Mucosa of gallbladder (tissue), 1 donor: ENCODE measurements around the gene DGKI. TPM values are rescaled to one million over a fixed set of nuclear protein-coding genes. Genes with fewer than 3 reads are reported as not detected.
A peak's percentile ranks its signal among the peaks of the same experiment; 100 is the strongest.
"Not testable (repeated sequence)": the region's sequence is repeated elsewhere in the genome, so short reads cannot be mapped to it uniquely, and the experiment has no call there.

Source experiments
- DNase-seq: peaks from one replicate; pipeline ENCODE4 v3.0.0-alpha.2; 2020; ENCODE audit warnings: low spot score
- total RNA-seq: library from RNA; stranded (reverse); gene quantifications from one replicate; pipeline ENCODE4 v1.2.1, GENCODE V29; 2021
- donor health status: DM: no; HTN: no; CAD: no.

DGKI gene
- total RNA-seq, 1 donor from 2014 or later: 3.1 TPM

GRCh38 chr7:137835486-137836112, 11.2 kb downstream of the DGKI start:
- DNase-seq: no peak

DNA sequence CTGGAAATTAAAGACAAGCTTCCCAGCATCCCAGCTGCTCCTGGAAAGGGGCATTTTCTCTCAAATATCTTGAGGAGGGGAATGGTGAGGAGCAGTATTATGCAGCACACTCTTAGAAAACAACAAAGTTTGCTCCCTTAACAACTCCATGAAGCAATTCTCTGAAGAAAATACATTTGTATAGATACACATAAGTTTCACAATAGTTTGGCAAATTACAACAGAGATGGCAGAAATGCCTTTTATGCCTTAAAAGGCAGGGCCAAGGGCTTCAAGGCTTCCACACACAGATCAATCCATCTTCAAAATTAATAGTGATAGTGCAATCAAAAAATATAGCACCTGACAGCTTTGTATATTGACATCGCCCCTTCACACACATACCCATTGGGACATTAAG, 12.2 kb downstream of the DGKI start:
- DNase-seq: no peak

DNA sequence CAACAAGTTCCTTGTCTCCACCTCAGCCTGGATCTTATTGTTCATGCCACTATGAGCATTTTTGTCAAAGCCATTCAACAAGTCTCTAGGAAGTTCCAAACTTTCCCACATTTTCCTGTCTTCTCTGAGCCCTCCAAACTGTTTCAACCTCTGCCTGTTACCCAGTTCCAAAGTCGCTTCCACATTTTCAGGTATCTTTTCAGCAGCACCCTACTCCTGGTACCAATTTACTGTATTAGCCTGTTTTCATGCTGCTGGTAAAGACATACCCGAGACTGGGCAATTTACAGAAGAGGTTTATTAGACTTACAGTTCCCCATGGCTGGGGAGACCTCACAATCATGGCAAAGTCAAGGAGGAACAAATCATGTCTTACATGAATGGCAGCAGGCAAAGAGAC, 13.8 kb downstream of the DGKI start:
- DNase-seq: not testable (repeated sequence)

DNA sequence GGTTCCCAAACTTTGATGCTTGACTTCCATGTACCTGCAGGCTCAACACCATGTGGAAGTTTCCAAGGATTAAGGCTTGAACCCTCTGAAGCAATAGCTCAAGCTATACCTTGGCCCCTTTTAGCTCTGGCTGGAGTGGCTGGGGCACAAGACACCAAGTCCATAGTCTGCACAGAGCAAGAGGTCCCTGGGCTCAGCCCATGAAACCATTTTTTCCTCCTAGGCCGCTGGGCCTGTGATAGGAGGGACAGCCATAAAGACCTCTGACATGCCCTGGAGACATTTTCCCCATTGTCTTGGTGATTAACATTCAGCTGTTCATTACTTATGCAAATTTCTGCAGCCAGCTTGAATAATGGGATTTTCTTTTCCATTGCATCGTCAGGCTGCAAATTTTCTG, 14.4 kb downstream of the DGKI start:
- DNase-seq: no peak

DNA sequence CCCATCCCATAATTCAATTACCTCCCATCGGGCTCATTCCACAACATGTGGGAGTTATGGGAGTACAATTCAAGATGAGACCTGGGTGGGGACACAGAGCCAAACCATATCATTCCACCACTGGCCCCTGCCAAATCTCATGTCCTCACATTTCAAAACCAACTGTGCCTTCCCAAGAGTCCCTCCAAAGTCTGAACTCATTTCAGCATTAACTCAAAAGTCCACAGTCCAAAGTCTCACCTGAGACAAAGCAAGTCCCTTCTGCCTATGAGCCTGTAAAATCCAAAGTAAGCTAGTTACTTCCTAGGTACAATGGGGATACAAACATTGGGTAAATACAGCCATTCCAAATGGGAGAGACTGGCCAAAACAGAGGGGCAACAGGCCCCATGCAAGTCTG, 15.2 kb downstream of the DGKI start:
- DNase-seq: not testable (repeated sequence)

- DNase-seq: no peak
These were observed 17.3 kb downstream of the DGKI start for GRCh38 chr7:137829337-137829992.

DNA sequence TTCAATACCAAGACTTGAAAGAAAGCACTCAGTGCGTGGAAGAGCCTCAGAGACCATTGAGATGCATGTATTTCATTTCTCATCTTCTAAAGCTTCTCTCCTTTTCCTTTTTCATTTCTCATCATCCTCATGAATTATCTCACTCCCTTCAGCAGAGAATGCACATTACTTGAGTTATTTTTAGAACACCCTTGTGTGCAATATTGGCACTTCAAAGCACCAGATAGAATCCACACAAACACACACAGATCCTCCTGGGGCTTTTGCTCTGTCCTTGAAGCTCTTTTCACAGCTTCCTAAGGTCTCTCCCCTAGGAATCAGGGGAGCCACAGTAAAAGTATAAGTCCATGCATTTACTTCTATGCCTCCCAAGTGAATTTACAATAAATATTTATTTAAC, 18.3 kb downstream of the DGKI start:
- no peak for DNase-seq

DNA sequence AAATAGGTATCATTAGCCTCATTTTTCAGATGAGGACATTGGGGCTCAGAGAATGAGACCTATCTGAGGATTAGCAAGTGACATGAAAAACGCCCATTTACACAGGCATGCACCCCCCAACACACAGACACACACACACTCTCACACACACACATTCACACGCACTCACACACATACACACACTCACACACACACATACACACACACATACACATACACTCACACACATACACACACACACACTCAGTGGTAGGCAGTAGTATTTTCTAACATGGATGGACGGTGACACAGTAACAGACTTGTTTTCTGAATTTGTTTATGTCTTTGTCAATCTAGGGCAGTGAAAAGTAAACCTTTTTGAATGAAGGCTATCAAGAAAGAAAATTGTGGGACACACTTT, 21.3 kb downstream of the DGKI start:
- DNase-seq: no peak

GRCh38 chr7:137820677-137821420, 25.9 kb downstream of the DGKI start:
- DNase-seq: peak; percentile 24

GRCh38 chr7:137820156-137820555, 26.6 kb downstream of the DGKI start:
- no peak for DNase-seq

- DNase-seq: no peak
These were observed 28.7 kb downstream of the DGKI start for GRCh38 chr7:137818036-137818435.

DNA sequence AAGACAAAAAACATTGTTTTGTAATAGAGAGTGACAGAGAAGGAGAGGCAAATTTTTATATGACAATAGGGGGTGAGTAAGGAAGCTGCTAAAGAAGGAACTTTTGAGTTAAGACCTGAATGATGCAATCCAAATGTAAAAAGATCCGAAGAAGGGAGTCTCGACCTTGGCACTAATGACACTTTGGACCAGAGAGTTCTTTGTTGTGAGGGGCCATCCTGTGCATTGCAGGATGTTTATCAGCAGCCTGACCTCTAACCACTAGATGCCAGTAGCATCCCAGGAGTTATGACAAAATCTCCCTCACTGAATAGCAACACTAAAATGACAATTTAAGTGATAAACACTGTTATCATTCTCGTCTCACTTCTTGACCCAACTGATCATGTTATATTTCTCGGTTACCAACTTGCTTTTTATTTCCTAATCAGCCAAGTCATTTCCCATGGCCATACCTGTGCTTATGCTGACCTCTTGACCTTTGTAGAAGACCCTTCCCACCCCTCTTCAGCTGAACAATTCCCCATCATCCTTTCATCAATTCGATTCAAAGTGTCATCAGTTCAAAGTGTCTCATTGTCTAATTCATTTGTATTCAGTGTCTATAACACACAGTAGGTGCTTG, 30.0 kb downstream of the DGKI start:
- no peak for DNase-seq

GRCh38 chr7:137813541-137813940, 33.2 kb downstream of the DGKI start:
- no peak for DNase-seq

DNA sequence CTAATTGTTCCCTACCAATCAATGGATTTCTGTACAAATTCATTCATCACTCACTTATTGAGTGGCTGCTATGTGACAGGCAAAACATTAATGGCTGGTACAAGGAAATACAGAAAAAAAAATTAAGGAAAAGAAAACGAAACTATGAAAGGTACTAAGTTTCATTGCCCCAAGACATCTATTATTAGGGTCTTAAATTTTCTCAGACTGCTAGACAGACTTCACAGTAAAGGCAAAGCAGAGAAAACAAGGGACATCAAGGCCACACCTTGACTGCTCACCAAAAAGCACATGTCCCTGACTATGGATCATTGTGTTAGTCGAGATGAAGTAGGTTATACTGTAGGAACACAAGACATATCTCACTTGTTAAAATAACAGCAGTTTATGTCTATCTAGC, 36.5 kb downstream of the DGKI start:
- no peak for DNase-seq

- no peak for DNase-seq
These were observed 41.9 kb downstream of the DGKI start for GRCh38 chr7:137804836-137805235.

GRCh38 chr7:137801491-137801890, 45.3 kb downstream of the DGKI start:
- no peak for DNase-seq

DNA sequence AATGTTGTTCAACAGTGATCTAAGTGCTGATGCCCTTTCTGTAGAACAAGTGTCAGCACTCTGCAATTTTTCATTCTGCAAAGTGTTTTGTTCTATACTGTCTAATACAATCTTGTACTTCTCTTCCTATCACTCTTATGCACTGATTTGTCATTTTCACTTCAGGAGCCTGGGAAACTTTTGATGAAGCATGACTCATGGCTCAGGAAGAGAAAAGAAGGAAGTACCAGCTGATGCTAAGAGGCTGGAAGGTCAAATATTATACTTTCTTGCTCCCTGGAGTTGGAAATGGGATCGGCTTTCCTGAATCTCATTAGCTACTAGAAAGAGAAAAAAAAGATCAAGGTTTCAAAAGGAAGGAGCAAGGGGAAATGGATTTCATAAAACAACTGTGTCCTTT, 45.8 kb downstream of the DGKI start:
- no peak for DNase-seq

DNA sequence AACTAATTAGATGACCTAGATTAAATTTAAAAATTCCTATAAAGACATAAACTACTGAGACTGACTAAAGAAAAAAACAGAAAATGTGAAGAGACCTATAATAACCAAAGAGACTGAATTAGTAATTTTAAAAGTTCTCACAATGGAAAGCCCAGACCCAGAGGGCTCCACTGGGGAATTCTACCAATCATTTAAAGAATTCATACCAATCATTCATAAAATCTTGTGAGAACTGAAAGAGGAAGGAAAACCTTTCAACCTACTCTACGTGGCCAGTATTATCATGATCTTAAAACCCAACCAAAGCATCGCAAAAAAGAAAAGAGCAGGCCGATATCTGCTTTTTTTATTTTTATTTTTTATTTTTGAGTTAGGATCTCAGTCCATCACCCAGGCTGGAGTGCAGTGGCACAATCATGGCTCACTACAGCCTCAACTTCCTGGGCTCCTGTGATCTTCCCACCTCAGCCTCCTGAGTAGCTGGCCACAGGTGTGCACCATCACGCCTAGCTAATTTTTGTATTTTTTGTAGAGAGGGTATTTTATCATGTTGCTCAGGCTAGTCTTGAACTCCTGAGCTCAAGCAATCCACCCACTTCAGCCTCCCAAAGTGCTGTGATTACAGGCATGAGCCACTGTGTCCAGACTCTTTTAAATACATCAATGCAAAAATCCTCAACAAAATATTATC, 48.6 kb downstream of the DGKI start:
- DNase-seq: no peak

DNA sequence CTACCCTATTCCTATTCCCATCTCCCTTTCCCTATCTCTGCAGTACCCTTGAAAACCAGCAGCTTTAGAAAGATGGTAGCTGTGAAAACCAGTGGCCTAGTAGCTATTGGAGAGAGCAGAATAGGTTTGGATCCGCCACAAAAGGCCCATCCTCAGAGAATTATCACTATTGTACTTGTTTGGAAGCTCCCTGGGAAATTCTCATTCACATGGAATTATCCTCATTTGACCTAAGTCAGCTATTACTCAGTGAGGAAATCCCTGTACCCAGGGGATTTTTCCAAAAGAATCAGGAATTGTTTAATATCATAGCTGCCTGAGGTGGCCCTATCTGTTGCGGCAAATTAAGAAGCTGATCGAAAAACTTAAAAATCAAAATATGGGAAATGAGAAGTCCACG, 51.6 kb downstream of the DGKI start:
- DNase-seq: no peak

DNA sequence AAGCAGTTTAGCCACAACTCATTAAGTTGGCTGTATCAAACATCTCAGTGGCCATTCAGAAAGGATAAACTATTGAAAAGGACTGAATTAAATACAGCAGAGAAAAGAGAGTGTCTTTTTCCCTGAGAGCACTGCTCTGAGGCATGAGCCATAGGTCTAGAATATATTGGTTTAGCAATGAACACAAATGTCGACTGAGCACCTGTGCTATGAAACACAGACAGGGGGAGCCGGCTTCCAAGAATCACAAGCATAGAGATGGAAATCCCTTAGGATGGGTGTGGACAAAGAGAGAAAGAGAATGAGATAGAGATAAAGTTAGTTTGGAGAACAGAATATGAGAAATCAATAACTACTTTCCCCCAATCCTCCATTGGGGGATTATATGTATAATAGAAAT, 54.8 kb downstream of the DGKI start:
- no peak for DNase-seq

DNA sequence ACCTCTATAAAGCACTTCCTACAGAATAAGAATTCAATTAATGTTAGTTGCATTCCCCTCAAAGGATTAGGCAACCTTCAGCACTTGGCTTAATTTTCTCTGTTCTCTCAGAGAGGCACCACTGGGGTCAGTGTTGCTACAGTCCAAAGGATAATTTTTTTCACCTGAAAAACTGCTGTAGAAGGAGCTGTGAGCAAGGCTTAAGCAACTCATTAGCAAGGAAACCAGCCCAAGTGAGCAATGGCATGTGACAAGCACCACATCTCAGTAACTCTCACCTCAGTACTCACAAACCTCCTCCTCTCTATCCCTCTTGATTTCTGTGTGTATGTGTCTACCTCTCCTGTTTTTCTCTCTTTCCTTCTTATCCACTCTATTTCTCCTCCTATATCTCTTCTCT, 55.9 kb downstream of the DGKI start:
- DNase-seq: no peak

GRCh38 chr7:137789215-137789882, 57.4 kb downstream of the DGKI start:
- no peak for DNase-seq
